Measurements from ENCODE around the gene SPRTN.

GRCh38 chr1:231313661-231314060 lies 24.4 kb upstream of the SPRTN start:
- TF ChIP-seq CTCF (IDR thresholded peaks at IDR 0.05) (no peak), RFX5 (IDR thresholded peaks at IDR 0.05; ENCODE audit: low read length) (no peak)
